GM21723 (cell line): ENCODE measurements around the gene OSBPL6.
"Not testable (repeated sequence)": the region's sequence is repeated elsewhere in the genome, so short reads cannot be mapped to it uniquely, and the experiment has no call there.

Source experiments
- ATAC-seq: cut with Tn5 transposase; IDR thresholded peaks from one replicate; pipeline ENCODE4 v1.9.1; 2021; ENCODE audit warnings: mild to moderate bottlenecking, moderate library complexity; ENCODE audit not compliant: unreplicated experiment

The OSBPL6 gene

DNA sequence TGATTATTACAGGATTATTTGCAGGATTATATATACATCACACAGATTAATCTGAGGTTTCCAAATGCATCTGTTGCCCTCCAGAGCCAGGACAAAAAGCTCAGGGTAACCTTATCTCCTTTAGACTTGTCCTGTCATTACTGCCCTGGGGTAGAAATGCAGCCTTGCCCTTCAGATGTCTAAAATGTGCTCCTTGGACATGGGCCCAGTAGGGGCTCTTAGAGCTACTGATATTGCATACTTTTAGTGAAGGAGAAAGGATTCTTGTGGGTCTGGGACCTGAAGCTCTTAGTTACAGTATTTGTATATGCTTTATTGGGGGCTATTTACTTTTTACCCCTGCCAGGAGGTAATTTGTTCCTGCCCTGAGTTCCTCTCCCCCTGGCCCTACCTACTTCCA lies 200.5 kb downstream of the OSBPL6 start:
- no peak for ATAC-seq

GRCh38 chr2:178395295-178395694 lies 201.0 kb downstream of the OSBPL6 start:
- no peak for ATAC-seq

DNA sequence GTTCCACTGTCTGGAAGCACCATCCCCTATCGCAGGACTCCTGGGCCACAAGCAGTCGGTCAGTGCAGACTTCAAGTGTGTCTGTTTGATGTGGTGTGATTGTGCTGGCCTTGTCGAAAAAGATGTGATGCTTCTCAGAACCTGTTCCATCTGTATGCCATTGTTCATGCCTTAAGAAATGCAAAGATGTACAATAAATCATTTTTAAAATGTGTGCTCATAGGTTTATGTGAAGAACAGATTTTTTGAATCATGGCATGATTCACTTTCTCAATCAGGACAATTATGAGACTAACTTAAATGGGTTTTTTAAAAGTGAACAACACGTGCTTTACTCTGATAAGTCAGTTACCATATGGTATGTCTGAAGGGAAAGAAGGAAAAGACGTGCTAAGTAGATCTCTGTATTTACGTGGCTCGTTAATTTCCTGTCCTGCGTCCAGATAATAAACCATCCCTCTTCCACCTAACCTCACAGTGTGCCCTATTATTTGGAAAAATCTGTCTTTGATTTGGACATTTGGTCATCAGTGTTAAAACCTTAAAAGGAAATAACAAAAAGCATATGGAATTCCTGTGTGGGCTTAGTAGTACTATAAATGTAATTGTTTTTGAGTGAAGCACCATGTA lies 201.7 kb downstream of the OSBPL6 start:
- no peak for ATAC-seq

DNA sequence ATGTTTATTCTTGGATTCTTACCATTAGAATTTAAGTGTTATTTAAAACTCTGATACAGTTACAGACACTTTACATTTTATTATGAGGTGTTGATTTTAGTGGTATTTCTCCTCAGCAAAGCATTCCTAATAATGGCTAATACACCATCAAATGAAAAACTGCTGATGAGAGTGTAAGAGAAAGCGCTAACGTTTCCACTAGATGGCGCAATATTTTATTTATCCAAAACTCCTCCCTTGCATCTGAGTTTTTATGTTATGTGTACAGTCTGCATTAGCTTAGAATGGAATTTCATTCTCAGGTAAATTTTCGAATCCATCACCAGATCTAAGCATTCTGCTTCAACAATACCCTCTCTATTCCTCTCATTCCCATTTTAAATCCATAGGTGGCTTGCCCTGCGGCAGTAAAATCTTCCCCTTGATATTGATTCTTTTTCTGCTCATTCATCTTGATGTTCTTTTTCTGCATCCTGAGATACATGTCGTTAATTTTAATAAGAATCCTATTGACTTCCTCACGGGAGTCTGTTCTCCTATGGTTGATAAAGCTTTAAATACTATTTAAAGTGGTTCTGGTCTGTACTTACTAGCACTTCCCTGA lies 202.8 kb downstream of the OSBPL6 start:
- peak; percentile 95 for ATAC-seq

DNA sequence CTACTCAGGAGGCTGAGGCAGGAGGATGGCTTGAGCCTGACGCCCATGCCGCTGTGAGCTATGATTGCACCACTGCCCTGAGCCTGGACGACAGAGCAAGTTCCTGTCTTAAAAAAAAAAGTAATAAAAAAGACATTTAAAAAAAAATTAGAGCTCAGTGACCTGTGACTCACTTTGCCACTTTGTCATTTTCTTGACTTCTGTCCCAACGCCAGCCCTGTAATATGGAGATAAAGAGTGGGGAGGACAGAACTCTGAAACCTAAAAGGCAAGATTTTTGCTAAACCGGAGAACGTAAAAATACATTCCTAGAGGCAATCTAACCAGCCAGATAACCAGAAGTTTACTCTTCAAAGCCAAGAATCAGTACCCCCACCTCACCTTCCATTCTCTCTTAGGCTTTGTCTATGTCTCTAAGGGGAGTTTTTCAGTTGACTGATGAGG lies 207.7 kb downstream of the OSBPL6 start:
- ATAC-seq = no peak

DNA sequence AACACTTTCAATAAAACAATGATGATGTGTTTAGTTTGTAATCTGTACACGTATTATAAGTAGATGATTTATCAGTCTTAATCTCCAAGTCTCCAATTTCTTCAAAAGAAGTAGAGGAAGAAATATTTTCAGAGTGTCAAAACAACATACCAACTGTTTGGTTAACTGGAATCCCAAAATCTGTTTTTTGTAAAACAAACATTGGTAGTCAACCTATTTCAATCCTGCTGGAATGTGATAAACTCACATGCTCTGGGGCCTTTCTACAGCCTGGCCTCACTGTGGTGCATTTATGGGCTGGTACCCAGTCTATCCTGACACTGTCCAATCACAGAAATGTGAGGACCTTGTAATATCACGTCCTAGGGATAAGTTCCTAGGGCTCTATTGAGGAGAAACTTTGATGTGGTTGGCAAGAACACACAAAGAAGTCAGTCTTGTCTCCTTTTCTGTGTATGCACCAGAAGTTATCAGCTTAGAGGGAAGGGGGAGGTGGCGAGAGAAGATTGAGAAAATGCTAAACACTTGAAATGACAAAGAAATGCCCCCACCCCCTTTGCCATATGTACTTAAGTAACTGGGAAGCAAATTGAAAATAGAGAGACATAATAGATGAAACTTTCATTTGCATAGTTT lies 209.5 kb downstream of the OSBPL6 start:
- ATAC-seq = peak; percentile 49

DNA sequence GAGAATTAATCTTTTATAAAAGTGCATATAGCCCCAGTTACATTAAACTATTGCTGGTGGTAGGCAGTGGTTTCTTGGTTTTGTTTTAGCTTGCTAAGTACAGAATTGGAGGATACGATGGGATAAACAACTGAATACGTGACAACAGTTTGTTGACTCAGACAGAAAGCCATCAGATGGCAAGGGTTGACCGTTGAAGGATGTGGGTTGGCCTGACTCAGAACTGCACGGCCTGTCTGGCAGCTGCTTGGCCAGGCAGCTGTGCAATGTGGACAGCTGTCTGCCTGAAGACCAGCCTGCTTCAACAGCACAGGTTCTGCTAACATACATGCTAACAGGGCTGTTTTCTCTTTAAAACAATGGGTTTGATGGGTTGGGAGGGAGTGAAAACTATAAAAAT lies 210.1 kb downstream of the OSBPL6 start:
- ATAC-seq = peak; percentile 99

DNA sequence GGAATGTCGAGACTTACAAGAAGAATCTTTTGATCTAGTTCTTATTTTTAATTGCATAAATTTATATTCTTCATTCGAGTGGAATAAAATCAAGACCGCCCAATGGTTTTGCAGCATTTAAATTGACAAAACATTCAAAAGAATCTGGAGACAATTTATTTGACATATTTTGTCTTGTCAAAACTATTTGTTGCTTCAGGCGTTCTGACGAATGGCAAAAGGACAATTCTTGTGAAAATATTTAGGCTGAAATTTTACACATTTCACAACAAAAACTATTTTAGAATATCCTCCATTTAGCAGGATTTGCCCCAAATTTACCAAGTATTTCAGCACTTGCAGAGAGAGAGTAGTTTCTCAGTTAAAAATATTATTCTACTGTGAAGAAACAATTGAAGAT lies 214.9 kb downstream of the OSBPL6 start:
- ATAC-seq = no peak

DNA sequence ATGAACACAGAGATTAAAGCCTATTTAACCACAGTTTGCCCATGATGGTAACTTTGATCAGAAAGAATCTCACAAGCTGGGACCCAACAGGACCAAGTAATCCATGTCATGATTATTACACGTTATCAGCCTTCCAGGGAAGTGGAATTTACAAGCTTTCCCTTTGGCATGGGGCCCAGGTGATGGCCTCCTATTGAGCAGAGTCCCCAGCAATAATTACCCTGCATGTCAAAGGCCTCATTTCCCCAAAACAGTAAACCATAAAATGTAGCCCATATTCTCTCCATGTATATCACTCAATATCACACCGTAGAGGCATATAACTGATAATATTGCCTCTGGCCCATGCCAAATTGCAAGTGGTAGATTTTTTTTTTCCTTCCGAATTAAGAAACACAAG lies 217.7 kb downstream of the OSBPL6 start:
- ATAC-seq = no peak

DNA sequence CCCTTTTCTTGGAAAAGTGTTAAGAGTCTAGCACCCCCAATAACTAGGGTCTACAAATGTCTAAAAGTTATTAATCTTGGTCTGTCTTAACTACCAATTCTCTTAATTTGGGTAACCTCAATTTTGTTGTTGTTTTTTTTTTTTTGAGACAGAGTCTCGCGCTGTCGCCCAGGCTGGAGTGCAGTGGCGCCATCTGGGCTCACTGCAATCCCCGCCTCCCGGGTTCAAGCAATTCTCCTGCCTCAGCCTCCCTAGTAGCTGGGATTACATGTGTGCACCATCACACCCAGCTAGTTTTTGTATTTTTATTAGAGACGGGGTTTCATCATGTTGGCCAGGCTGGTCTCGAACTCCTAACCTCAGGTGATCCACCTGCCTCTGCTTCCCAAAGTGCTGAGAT lies 218.1 kb downstream of the OSBPL6 start:
- not testable (repeated sequence) for ATAC-seq

GRCh38 chr2:178413472-178414265 lies 219.4 kb downstream of the OSBPL6 start:
- peak; percentile 80 for ATAC-seq

DNA sequence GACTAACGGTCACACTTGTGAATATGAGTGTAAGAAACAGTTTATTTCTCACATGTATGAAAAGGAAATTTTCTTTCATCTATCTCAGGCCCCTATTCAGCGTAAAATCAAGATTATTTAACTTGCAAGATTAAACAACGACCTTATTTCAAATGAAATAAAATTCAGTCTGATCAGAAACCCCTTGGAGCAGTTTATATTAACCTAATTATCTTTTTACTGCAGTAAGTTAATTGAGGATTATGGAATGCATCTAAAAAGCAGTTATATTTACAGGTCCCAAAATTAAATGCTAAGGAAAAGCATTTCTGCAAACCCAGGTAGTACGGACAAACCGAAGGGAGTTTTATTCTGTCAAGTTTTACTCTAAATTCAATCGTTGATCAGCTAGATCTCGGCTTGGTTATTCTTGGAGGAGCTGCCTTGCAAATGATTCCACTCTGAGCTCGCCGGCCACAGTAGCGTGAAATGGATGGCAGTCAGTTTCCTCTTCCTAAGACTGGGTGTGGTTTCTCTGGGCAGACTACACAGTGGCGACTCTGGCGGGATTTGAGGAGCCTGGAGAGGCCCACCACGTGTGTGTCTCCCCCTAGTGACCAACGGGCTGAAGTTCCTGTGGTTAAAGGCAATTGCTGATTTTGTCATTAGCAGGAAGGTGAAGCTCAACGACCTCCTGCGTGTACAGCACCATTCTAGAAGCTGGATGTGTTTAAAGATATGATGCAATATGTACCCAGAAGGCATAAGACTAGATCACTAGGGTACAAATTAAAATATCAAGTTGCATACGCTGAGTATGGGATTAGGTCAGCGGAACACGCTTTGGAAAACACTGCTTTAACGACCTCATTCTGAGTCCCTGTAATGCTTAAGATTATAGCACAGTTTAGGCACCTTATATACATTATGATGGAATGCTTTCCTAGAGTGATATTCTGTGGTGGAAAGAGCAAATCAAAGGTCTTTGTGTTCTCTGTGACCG lies 220.2 kb downstream of the OSBPL6 start:
- ATAC-seq = peak; percentile 76

DNA sequence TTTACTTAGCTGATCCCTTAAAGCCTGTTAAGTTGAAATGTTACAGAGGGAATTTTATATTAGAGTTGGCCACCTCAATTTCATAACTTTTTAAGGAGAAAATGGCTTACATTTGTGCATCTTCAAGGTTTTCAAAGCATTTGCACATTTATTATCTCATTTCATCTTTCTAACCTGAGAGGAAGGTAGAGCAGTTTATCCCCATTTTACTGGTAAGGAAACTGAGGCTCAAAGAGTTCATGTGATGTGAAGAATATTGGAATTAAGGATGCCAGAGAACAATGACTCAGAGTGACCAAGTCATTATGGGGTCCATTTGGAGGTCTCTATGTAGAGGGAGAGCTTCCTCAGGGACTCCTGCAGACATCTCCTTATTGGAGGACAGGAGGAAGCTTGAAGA lies 221.7 kb downstream of the OSBPL6 start:
- ATAC-seq = no peak

DNA sequence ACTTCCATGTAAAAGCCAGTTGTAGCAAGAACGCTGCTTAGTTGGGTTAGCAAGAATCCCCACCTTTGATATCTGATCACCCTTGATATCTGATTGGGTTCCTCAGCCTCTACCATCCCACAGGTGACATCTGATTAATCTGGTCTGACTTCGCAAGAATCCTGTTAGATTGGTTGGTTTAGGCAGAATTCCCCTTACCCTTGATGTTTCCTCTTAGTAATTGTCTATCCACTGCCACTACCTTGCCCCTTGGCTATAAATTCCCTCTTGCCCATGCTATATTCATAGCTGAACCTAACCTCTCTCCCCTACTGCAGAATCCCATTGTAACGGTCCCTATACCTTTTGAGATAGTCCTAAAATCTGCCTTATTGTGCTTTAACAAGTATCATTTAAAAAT lies 223.6 kb downstream of the OSBPL6 start:
- no peak for ATAC-seq

DNA sequence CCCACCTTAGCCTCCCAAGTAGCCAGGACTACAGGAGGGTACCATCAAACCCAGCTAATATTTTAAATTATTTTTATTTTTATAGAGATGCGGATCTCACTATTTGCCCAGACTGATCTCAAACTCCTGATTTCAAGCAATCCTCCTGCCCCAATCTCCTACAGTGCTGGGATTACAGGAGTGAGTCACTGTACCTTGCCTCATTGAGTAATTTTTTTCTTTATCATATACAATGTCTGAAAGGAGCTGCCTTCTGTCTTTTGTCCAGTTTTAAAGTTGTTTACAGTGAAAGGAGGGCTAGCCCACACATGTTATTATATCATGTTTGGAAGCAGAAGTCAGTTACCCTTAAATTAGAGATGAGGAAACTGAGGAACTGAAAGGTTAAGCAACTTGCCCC lies 224.1 kb downstream of the OSBPL6 start:
- no peak for ATAC-seq

DNA sequence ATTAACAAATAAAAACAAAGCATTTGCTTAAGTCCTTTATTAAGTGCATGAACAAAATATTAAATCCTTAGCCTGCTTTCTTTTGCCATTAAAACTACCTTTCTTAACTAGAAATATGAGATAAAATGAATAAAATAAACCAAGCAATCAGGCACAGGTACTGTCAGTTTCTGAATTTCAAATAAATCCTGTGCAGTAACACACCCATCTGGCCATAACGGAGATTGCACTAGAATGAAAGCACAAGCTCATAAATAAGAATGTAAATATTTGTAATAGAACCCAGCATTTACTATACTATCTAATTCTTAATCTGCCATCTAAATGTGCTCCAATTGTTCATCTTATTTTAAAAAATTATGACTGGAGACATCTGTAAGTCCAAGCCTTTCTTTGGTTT lies 224.8 kb downstream of the OSBPL6 start:
- ATAC-seq = no peak

DNA sequence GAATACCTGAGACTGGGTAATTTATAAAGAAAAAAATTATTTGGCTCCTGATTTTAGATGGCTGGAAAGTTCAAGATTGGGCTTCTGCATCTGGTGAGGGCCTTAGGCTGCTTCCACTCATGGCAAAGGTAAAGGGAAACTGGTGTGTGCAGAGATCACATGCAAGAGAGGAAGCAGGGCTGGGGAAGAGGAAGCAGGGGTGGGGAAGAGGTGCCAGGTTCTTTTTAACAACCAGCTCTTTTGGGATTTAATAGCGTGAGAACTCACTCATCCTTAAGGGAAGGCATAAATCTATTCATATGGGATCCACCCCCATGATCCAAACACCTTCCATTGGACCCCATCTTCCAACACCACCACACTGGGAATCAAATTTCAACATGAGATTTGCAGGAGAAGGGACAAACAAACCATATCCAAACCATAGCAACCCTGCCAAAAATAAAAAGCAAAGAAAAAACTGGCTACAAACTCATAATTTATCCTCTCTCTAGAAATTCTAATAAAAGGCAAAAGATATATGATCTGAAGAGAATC lies 226.2 kb downstream of the OSBPL6 start:
- no peak for ATAC-seq

DNA sequence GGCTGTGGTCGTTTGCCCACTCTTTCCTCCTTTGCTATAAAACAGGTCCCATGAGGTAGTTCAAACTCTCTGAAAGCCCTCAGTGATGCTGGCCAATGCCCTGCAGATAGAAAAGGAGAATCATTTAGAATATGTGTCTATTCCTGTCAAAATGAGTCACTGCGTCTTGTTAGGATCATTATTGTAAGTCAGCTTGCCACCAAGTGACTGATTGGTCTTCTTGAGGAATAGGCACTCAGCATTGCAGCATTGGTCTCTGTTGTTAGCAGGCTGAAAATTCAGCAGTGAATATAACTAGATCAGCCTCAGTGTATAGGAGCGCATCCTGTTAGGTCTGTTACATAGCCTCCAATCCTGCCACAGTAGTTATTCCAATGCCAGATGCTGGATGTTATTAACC lies 227.8 kb downstream of the OSBPL6 start:
- no peak for ATAC-seq

DNA sequence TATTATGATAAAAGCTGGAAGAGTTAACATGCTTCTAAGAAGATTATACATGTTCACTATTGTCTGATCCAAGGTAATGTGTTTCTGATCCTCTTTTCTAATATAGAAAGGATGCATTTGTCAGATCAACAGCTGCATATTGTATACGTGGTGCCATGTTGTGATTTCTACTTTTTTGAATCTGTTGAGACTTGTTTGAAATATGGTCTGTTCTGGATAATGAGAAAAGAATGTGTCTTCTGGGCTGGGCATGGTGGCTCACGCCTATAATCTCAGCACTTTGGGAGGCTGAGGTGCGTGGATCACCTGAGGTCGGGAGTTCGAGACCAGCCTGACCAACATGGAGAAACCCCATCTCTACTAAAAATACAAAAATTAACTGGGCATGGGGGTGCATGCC lies 229.4 kb downstream of the OSBPL6 start:
- not testable (repeated sequence) for ATAC-seq

- ATAC-seq = no peak
These were observed 231.0 kb downstream of the OSBPL6 start for GRCh38 chr2:178425255-178425827.
